Measurements from ENCODE around the gene HES7. TPM values are rescaled to one million over a fixed set of nuclear protein-coding genes. Genes with fewer than 3 reads are reported as not detected.
A peak's percentile ranks its signal among the peaks of the same experiment; 100 is the strongest.

HES7 gene
- total and polyA plus RNA-seq, 2 donors from 2014 or later: 0.25 TPM; not detected in 1

- no peaks in the 10 kb centered on the region for H3K36me3 ChIP-seq (ENCODE audit: control insufficient read depth in 2 of 3, insufficient read depth in 3 of 3, low read length in 3 of 3)
- H3K4me3 ChIP-seq (ENCODE audit: low read length in 3 of 3): peak overlapping the region; percentile 9 to 63 (median 48)
- H3K27me3 ChIP-seq (ENCODE audit: control insufficient read depth, insufficient read depth, low read length): peaks cover 31% of the 10 kb centered on the region
- peak; percentile 3 for TF ChIP-seq CTCF (IDR thresholded peaks at IDR 0.05; ENCODE audit: borderline replicate concordance, extremely low read depth, insufficient read depth)
- no peak overlapping the region for H3K27ac ChIP-seq (ENCODE audit: low read depth in 2 of 2, low read length in 2 of 2)
- no peaks in the 10 kb centered on the region for H3K9me3 ChIP-seq (ENCODE audit: control insufficient read depth in 2 of 3, insufficient read depth in 1 of 3, low read length in 3 of 3)
- no peak for FAIRE-seq
- DNase-seq: peak; percentile 60 to 88 (median 79)
- H3K4me1 ChIP-seq (ENCODE audit: control insufficient read depth in 2 of 3, insufficient read depth in 2 of 3, low read depth in 1 of 3, low read length in 3 of 3): peaks cover 3 to 49% (median 27%) of the 10 kb centered on the region in 3 donors
- intact Hi-C loops (cut with DNase I): loop anchor here (10.0 kb wide), 1 partner anchor 64 kb away; no protein-coding TSS in a partner anchor
- H3K9ac ChIP-seq (ENCODE audit: low read length in 3 of 3): peak overlapping the region in 1 of 3 donors; percentile 54
These were observed 3.1 kb downstream of the HES7 start for GRCh38 chr17:8120520-8121406.

GRCh38 chr17:8119581-8120519, 4.1 kb downstream of the HES7 start:
- no peak overlapping the region for H3K27ac ChIP-seq (ENCODE audit: low read depth in 2 of 2, low read length in 2 of 2)
- DNase-seq (peak; percentile 91 to 97 (median 93)), FAIRE-seq (peak; percentile 89)
- H3K9me3 ChIP-seq (ENCODE audit: control insufficient read depth in 2 of 3, insufficient read depth in 1 of 3, low read length in 3 of 3): no peaks in the 10 kb centered on the region
- H3K4me1 ChIP-seq (ENCODE audit: control insufficient read depth in 2 of 3, insufficient read depth in 2 of 3, low read depth in 1 of 3, low read length in 3 of 3): peaks cover under 1 to 43% (median 22%) of the 10 kb centered on the region in 3 donors
- intact Hi-C loops (cut with DNase I): loop anchor here (10.0 kb wide), 1 partner anchor 65 kb away; no protein-coding TSS in a partner anchor
- no peaks in the 10 kb centered on the region for H3K36me3 ChIP-seq (ENCODE audit: control insufficient read depth in 2 of 3, insufficient read depth in 3 of 3, low read length in 3 of 3)
- H3K4me3 ChIP-seq (ENCODE audit: low read length in 3 of 3): peak overlapping the region; percentile 74 to 80 (median 75)
- peaks cover 29% of the 10 kb centered on the region for H3K27me3 ChIP-seq (ENCODE audit: control insufficient read depth, insufficient read depth, low read length)
- TF ChIP-seq CTCF (IDR thresholded peaks at IDR 0.05; ENCODE audit: borderline replicate concordance, extremely low read depth, insufficient read depth): no peak
- peak overlapping the region in 2 of 3 donors; percentile 54 to 56 for H3K9ac ChIP-seq (ENCODE audit: low read length in 3 of 3)

GRCh38 chr17:8118769-8119580, 4.9 kb downstream of the HES7 start:
- DNase-seq (peak; percentile 87 to 95 (median 92)), FAIRE-seq (peak; percentile 61)
- Histone ChIP-seq H3K9ac (ENCODE audit: low read length in 3 of 3) (peak overlapping the region; percentile 50 to 56 (median 54)), H3K4me1 (ENCODE audit: control insufficient read depth in 2 of 3, insufficient read depth in 2 of 3, low read depth in 1 of 3, low read length in 3 of 3) (peaks cover 0 to 35% (median 17%) of the 10 kb centered on the region in 3 donors), H3K36me3 (ENCODE audit: control insufficient read depth in 2 of 3, insufficient read depth in 3 of 3, low read length in 3 of 3) (no peaks in the 10 kb centered on the region), H3K27ac (ENCODE audit: low read depth in 2 of 2, low read length in 2 of 2) (peak overlapping the region; percentile 8 to 71), H3K27me3 (ENCODE audit: control insufficient read depth, insufficient read depth, low read length) (peaks cover 28% of the 10 kb centered on the region), H3K4me3 (ENCODE audit: low read length in 3 of 3) (peak overlapping the region; percentile 74 to 80 (median 75)), H3K9me3 (ENCODE audit: control insufficient read depth in 2 of 3, insufficient read depth in 1 of 3, low read length in 3 of 3) (no peaks in the 10 kb centered on the region)
- peak; percentile 63 for TF ChIP-seq CTCF (IDR thresholded peaks at IDR 0.05; ENCODE audit: borderline replicate concordance, extremely low read depth, insufficient read depth)
- intact Hi-C loops (cut with DNase I): no loop called here

All from kidney (tissue), 14 donors.